ENCODE data around the gene ELP2. TPM values are rescaled to one million over a fixed set of nuclear protein-coding genes. Genes with fewer than 3 reads are reported as not detected.
A peak's percentile ranks its signal among the peaks of the same experiment; 100 is the strongest.

The ELP2 gene
- total RNA-seq, 1 donor from 2014 or later, result 72.9 TPM

- Histone ChIP-seq H3K27me3 (ENCODE audit: control insufficient read depth, insufficient read depth, low read length) (no peaks in the 10 kb centered on the region), H3K4me3 (ENCODE audit: low read depth, low read length) (peak within 1 kb of the TSS; percentile 53), H3K36me3 (ENCODE audit: control insufficient read depth, insufficient read depth, low read length) (peaks cover 6% of the 10 kb centered on the region)
- DNase-seq (ENCODE audit: low read depth) (peak; percentile 41), FAIRE-seq (no peak)
- no peak for TF ChIP-seq CTCF (IDR thresholded peaks at IDR 0.05; ENCODE audit: insufficient read depth, low read length, severe bottlenecking)
These were observed 57.6 kb downstream of the ELP2 start, which contains the start of gene MOCOS for GRCh38 chr18:36187193-36187825. Gene MOCOS, plus strand, starts transcription at chr18:36187497. Its CDS starts 43 bp downstream, at chr18:36187540.

- no peak for TF ChIP-seq CTCF (IDR thresholded peaks at IDR 0.05; ENCODE audit: insufficient read depth, low read length, severe bottlenecking)
- DNase-seq (ENCODE audit: low read depth) (peak; percentile 49), FAIRE-seq (no peak)
- Histone ChIP-seq H3K4me3 (ENCODE audit: low read depth, low read length) (peak overlapping the region; percentile 53), H3K36me3 (ENCODE audit: control insufficient read depth, insufficient read depth, low read length) (peaks cover 6% of the 10 kb centered on the region), H3K27me3 (ENCODE audit: control insufficient read depth, insufficient read depth, low read length) (no peaks in the 10 kb centered on the region)
These were observed 58.4 kb downstream of the ELP2 start for GRCh38 chr18:36187826-36188721.

GRCh38 chr18:36188916-36189315 lies 59.2 kb downstream of the ELP2 start:
- no peak for DNase-seq (ENCODE audit: low read depth)
- peak overlapping the region; percentile 53 for H3K4me3 ChIP-seq (ENCODE audit: low read depth, low read length)
- H3K27me3 ChIP-seq (ENCODE audit: control insufficient read depth, insufficient read depth, low read length), result no peaks in the 10 kb centered on the region
- peaks cover 6% of the 10 kb centered on the region for H3K36me3 ChIP-seq (ENCODE audit: control insufficient read depth, insufficient read depth, low read length)
- no peak for FAIRE-seq
- no peak for TF ChIP-seq CTCF (IDR thresholded peaks at IDR 0.05; ENCODE audit: insufficient read depth, low read length, severe bottlenecking)

- no peak for TF ChIP-seq CTCF (IDR thresholded peaks at IDR 0.05; ENCODE audit: insufficient read depth, low read length, severe bottlenecking)
- DNase-seq (ENCODE audit: low read depth) (no peak), FAIRE-seq (no peak)
- Histone ChIP-seq H3K27me3 (ENCODE audit: control insufficient read depth, insufficient read depth, low read length) (no peaks in the 10 kb centered on the region), H3K36me3 (ENCODE audit: control insufficient read depth, insufficient read depth, low read length) (peaks cover 6% of the 10 kb centered on the region), H3K4me3 (ENCODE audit: low read depth, low read length) (no peak overlapping the region)
These were observed 59.8 kb downstream of the ELP2 start for GRCh38 chr18:36189486-36189885.

GRCh38 chr18:36191286-36191685 lies 61.6 kb downstream of the ELP2 start:
- FAIRE-seq (no peak), DNase-seq (ENCODE audit: low read depth) (no peak)

More at GRCh38 chr18:36191286-36191685, 61.6 kb downstream of the ELP2 start:
- no peaks in the 10 kb centered on the region for H3K27me3 ChIP-seq (ENCODE audit: control insufficient read depth, insufficient read depth, low read length)
- no peak overlapping the region for H3K4me3 ChIP-seq (ENCODE audit: low read depth, low read length)
- TF ChIP-seq CTCF (IDR thresholded peaks at IDR 0.05; ENCODE audit: insufficient read depth, low read length, severe bottlenecking), result no peak
- H3K36me3 ChIP-seq (ENCODE audit: control insufficient read depth, insufficient read depth, low read length), result peaks cover 8% of the 10 kb centered on the region

Data from bronchial epithelial cell (primary cell).